Activated CD4-positive, alpha-beta T cell treated with anti-CD3 and anti-CD28 coated beads for 1 hour (primary cell): ENCODE data around the gene MAPK8IP3.

Experiments
- DNase-seq: peaks from one replicate; pipeline ENCODE4 v3.0.0-alpha.2; 2020

The MAPK8IP3 gene

DNA sequence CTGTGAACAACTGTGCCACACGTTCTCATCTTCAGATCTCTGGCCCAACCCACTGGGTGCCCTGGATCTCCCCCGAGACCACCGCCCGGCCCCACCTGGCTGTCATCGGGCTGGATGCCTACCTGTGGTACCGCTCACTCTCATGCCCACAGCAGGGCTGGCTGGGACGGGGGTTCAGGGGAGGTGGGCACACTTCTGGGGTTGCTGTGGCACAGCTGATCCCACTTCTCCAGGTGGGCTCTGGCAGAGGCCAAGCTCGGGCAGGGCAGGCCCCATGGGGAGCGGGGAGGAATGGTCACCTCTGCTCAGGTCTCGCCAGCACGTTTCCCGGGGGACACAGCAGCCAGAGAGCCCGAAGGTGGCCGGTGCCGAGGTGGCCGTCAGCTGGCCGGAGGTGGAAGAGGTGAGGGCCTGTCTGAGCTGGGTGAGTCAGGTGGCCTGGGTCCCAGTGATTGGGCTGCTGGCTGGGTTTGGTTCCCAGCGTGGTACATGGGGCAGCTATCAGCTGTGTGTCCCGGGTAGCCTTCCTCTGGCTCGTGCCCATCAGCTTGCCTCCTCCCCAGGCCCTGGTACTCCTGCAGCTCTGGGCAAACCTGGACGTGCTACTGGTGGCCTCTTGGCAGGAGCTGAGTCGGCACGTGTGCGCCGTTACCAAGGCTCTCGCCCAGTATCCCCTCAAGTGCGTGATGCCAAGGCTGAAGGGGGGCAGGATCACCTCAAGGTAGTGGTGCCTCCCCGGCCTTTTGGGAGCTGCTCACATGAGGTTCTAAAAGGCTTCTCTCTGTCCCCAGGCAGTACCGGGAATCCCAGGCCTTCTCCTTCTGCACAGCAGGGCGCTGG, 69.2 kb downstream of the MAPK8IP3 start:
- DNase-seq = no peak

DNA sequence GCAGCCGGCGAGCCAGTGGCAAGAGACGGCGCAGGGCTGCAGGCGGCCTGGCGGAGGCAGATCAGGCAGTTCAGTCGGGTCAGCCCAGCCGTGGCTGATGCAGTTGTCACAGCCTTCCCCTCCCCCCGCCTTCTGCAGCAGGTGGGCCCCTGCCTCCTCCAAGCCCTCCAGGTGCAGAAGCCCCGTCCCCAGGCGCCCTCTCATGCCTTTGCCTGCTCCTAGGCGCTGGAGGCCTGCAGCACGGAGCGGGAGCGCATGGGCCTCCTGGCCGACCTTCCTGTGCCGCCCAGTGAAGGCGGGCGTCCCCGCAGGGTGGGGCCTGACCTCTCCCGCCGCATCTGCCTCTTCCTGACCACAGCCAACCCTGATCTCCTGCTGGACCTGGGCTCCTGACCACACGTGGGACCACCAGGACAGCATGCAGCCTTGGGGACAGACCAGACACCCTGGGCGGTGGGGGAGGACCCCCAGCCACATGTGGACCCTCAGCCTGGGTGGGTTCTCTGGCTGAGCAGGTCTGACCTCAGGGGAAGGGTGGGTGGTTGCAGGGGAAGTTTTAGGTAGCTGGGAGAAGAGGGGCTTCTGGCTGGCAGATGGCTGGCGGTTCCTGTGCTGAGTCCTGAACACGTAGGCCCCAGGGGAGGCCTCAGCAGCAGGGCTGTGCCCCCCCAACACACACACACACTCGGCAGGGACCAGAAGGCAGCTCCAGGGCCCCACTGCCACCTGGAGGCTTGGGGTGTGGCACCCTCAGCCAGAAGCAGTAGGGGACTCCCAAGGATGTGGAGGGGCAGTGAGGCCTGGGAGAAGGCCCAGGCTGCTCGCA, 70.1 kb downstream of the MAPK8IP3 start:
- no peak for DNase-seq

DNA sequence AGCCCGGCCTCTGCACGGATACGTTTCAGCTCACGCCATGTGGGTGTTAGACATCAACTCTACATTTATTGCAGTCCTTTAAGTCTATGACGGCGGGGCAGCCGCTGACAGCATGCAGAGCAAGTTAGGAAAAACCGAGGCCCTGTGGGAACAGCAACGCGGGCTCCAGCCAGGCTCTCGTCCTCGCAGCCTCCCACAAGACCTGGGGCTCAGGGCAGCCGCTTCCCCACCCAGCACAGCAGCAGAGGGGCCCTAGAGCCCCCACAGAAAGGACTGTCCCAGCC, 70.6 kb downstream of the MAPK8IP3 start:
- DNase-seq = no peak

DNA sequence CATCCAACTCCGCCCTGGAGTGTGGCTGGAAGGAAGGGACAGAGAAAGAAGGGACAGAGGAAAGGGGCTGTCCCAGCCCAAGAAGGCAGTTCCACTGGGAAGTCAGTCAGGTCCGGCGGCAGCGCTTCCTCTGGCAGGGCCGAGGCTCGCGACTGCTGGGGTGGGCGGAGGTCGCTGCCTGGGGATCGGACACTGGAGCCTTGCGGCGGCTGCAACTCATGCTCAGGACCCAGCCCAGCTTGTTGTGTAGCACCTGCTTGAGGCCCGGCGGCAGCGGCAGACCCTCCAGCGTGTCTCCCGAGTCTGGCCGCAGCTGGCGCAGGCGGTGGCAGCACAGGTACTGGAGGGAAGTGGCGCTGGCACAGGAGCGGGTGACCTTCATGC, 71.0 kb downstream of the MAPK8IP3 start:
- no peak for DNase-seq

DNA sequence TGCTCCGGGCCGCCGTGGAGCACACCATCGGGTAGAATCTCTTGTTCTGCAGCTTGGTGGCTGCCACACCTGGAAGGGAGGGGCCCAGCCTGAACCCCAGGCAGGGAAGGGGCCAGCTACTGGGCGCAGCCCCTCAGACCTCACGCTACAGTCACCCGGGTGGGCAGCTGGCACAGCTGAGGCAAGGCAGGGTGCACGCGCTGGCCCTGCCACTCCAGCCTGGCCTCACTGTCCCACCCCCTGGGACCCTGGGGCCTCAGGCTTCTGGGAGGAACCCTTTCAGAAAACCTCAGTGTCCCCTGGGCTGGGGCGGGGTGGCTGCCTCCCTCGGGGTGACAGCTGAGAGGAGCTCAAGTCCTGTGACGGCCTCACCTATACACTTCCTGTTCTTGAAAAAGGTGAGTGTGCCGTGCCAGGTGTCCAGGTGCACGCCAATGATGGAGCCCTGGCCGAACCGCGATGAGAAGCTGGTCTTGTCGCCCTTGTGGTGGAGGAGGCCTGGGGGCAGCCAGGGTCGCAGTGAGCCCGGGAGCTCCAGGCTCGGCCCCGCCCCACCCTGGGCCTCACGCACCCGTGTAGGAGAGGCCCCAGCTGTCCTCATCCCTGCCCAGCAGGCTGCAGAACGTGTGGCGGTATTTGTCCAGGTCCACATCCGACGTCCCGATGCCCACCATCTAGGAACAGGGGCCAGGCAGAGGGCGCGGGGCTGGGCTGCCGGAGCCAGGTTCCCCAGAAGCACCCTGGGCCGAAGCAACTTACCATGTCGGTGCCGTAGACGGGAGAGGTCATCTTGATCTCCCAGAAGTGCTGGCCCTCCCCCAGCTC, 71.6 kb downstream of the MAPK8IP3 start:
- no peak for DNase-seq

DNA sequence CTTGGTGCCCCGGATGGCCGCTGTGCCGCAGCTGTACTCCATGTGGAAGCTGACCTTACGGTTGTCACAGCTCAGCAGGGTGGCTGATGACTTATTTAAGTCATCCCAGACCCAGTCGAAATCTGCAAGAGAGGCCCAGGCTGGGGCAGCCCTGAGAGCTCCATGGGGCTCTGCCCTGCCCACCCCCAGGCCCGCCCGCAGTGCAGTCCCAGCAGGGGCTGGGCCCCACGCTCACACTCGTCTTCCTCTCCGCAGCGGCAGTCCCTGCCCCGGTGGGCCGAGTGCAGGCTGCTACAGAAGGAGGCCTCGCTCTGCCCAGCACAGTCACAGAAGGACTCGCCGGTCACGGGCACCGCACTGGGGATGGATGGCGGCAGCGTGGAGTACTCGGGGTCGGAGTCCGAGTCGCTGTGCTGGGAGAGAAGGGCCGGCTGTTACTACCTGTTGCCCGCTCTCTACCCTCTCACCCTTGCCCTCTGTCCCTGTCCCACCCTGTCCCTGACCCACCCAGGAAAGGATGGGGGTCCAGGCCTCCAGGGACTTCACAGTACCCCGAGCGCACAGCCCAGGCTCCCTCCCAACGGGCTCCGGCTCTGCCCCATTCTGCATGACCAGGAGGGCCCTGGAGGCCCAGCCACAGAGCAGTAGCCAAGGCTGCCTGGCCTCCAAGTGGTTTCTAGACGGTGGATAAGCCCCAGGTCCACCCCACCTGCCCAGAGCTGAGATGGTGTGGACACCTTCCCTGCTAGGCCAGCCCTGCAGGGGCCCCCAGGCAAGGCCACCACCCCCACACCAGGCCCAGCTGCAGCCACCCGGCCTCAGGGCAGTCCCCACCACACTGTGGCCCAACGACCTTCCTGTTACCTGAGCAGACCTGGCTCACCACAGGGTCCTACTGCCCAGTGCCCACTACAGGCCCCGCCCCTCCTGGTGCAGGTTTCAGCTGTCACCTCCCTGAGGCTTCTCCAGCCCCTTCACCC, 72.5 kb downstream of the MAPK8IP3 start:
- no peak for DNase-seq

DNA sequence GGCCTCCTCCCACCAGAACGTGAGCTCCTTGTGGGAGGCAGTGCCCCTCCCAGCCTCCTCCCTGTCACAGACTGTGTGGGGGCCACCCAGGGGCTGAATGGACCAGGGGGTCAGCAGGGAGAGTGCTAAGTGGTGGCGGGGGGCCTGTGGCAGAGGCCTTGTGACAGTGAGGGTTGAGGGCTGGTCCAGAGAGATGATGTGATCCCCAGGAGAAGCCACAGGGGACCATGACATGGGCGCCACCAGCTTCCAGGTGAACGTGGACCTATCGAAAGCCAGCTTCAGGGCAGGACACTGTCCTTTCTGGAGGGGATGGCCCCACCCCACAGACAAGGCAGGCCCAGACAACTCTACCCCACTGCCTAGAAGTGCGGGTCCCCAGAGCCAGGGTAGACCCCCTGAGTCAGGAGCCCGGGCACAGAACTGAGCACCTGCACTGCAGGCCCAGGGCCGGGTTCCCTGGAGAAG, 73.3 kb downstream of the MAPK8IP3 start:
- no peak for DNase-seq

DNA sequence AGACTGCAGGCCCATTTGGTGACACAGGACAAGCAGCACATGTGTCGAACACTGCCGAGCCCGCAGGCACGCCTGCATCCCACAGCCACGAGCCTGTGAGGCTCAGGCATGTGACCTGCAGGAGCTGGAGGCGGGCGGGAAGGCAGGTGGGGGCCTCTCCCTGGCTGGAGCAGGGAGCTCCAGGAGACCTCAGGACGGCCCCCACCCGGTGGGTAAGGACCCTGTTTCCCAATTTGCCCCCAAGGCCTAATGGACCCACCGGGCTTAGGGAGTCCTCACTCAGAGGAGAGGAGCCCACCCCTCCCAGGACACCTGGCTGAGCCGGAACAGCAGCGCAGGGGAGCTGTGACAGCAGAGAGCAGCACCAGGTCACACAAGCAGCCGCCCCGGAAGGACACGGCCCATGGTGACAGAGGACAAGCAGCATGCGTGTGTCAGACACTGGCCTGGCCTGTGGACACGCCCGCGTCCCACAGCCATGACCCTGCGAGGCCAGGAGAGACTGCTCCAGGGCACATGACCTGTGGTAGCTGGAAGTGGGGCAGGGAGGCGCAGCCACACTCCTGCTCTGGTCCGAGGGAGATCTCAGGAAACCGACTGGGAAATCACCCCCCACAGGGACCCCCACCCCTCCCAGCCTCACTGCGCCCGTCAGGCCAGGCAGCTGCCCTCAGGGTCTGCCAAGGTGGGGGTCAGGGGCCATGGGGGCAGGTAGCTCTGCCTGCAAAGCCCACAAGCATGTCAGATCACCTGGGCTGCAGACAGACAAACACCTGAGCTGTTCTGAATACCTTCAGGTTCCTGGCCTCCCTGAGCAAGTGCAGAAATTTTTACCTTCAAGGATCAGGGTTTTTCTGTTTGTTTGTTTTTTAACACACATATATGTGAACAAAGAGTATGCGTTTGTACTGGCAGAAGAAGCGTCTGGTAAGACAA, 74.0 kb downstream of the MAPK8IP3 start:
- no peak for DNase-seq

DNA sequence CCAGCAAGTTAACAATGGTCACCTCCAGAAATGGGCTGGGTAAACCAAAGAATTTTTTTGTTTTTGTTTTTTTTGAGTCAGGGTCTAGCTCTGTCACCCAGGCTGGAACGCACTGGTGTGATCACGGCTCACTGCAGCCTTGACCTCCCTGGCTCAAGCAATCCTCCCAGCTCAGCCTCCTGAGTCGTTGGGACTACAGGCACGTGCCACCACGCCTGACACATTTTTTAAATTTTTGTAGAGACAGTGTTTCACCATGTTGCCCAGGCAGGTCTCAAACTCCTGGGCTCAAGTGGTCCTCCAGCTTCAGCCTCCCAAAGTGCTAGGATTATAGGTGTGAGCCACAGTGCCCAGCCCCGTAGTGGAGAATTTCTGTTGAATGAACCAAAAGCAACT, 74.7 kb downstream of the MAPK8IP3 start:
- DNase-seq = no peak

DNA sequence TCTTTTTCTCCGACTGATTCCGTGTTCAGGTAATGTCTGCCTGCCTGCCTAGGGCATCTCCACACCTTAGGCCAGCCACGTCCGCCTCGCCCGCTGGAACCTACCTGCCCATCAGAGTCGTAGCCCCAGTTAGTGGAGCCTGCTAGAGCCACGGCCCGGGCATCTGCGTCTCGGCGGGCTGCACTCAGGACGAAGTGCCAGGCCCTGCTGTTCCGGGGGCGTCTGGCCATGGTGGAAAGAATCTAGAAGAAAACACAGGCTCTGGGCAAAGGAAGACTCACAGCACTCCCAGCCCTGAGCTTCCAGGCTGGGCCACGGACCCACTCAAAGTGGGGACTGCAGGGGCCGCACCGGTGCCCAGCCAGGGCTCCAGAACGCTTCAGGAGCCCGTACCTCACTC, 75.3 kb downstream of the MAPK8IP3 start:
- DNase-seq = no peak

DNA sequence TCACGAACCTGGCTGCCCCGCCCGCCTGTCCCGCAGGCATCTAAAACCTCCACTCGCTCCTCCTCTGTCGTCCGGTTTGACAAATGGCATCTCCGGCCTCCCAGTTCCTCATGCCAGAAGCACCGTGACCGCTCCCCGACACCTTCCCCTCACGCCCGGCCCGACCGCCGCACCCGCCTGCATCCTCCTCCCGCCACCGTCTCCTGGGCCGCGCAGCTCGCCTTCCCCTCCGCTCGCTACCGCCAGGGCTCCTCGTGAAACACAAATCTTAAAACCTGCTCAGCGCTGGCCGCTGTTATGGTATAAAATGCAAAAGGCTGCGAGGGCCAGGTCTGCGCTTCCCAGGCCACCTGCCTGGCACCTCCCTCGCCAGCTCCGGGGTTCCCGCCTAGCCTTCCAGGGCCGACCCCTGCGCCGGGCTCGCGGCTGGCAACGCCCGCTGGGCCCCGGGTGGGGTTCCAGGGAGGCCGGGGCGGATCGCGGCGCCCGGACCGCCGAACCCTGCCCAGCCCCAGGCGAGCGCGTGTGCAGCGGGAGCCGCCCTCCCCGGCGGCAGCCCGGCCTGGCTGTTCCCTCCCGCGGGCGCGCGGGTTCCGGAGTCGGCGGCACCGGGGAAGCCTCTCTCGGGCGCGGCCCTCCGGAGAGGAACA, 75.9 kb downstream of the MAPK8IP3 start:
- no peak for DNase-seq

DNA sequence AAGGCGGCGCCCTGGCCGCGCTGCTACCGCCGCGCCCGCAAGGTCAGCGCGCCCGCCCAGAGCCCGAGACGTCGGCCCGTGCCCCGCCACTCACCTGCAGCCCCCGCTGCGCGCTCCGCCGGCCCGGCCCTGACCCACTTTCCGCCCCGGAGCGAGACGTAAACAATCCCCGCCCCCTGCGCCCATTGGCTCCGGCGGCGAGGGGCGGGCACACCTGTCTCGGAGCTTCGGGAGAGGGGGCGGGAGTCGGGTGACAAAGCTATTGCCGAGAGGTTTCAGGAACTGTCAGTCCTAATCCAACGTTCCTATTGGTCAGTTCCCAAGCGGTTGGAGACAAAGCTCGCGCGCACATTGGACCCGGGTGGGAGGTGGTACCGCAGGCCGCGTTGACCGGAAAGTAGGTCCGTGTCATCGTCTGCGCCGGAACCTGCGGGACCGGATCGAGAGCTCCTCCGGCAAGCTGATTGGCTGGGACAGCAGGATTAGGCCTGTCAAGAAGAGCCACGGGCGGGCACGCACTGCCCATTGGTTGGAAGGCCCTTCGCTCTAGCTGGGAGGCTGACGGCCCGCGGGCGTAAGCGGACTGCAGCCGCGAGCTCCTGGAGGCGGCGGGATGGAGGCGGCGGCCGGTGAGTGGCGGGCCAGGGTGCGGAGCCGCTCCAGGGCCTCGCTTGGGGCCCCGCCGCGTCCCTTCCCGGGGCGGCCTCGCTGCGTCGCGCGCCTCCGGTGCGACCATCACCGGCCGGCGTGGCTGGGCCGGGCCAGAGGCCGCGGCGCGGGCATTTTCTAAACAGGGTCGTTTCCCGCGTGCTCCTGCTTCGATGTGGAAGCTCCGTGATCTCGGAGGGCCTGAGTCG, 76.6 kb downstream of the MAPK8IP3 start, which contains the start of the genes NUBP2 and SPSB3:
Gene NUBP2, plus strand, starts transcription at position 553 of the 857 bp plus-strand sequence. Its CDS starts 61 bp downstream, at position 614.
Gene SPSB3, minus strand, starts transcription at position 164 of the 857 bp plus-strand sequence. CDS start 1,088 bp downstream, outside the sequence.
- DNase-seq = peak; percentile 97

DNA sequence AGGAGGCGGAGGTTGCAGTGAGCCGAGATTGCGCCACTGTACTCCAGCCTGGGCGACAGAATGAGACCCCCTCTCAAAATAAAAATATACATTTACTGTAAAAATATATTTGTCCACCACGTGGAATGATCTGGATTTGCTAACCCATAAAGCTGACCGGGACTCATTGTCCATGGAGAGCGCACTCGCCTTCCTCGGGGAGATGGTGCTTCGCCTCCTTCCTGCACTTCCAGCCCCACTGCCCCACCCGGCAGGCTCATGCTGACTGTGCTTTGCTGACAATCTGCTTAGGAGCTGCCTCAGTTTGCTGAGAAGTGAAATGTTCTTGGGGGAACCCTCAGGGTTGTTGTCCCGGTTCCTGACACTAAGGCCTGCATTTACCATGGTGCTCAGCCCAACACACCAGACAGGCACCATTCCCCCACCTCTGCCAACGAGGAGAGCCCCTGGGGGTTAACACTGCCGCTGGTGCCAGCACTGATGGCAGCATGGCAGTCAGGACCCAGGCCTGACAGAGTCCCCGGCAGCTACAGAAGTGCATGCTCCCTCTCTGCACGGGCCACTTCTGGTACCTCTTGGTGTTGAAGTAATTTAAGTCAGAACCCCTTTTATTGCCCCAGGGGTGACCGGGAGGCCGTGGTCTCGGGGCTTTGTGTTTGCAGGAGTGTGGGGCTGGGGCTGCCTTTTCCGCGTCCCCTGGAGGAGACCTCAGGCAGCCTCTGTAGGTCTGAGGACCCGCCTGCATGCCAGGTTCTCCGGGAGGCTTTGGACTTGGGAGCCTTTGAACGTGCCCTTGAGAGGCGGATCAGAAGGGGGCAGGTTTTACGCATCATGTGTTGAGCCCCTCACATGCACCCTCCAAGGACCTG, 79.2 kb downstream of the MAPK8IP3 start:
- DNase-seq = no peak

DNA sequence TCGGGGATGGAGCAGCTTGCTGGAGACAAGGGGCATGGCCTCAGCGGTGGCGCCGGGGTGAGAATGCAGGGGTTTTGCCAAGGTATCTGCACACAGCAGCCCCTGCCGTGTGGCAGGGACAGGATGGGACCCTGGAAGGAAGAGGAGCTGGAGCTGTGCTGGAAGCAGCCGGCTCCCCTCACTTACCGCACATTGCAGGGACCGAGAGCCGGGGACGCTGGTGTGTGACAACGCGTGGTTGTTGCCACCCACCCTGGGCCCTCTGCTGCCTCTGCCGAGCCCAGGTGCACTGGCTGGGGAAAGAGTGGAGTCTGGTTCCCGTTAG, 79.8 kb downstream of the MAPK8IP3 start:
- no peak for DNase-seq

DNA sequence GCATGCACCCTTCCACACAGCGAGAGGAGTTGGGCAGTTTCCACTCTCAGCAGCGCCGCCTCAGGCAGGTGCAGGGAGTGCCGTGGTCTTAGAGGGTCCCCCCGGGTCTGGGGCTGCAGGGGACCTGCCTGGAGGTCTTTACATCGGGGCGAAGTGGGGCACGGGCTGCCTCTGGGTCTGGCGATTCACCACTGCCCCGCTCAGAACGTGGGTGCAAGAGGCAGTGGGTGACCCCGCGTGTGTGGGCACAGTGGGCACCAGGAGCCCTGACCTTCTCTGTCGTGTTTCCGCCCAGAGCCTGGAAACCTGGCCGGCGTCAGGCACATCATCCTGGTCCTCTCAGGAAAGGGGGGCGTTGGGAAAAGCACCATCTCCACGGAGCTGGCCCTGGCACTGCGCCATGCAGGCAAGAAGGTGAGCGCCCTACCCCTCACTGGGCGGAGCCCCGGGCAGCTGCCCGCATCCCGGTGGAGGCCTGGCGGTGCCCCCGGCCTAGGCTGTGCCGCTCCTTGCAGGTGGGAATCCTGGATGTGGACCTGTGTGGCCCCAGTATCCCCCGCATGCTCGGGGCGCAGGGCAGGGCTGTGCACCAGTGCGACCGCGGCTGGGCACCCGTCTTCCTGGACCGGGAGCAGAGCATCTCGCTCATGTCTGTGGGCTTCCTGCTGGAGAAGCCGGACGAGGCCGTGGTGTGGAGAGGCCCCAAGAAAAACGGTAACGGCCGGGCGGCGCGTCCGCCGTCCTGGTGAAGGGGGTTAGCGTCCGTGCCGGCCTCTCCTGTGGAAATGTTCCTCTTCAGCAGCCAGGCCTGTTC, 80.5 kb downstream of the MAPK8IP3 start:
- no peak for DNase-seq

DNA sequence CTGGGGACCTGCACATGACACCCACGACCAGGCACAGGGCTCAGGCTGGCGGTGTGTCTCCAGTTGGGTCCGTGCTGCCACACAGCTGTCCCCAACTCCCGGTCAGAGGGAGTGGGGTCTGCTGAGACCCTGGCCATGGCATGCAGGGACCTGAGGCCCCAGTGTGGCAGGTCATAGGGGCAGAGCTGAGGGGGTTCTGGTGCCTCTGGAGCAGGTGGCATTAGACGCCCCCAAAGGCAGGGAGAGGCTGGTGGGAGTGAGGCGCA, 81.0 kb downstream of the MAPK8IP3 start:
- no peak for DNase-seq

DNA sequence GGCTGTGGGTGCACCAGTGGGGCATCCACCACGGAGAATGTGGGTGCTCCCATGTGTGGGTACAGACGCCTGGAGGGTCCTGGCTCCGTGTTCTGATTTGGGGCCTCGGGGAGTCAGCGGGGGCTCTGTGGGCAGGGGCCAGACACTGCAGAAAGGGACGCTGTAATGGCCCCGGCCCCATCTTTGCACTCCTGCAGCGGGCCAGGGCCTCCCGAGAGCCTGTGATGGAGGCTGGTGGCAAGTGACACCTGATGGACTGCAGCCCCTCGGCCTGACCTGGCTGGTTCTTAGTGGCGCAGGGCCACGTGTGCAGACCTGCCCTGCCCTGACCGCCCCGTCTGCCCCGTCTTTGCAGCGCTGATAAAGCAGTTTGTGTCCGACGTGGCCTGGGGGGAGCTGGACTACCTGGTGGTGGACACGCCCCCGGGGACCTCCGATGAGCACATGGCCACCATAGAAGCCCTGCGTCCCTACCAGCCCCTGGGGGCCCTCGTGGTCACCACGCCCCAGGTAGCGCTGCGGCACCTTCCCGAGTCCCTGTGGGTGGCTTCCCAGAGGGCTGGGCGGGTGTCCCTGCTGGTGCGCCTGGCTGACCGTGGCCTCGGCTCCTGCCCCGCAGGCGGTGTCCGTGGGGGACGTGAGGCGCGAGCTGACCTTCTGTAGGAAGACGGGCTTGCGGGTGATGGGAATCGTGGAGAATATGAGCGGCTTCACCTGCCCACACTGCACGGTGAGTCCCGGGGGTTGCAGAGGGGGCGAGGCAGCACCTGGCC, 81.5 kb downstream of the MAPK8IP3 start:
- DNase-seq = no peak
